ENCODE results near the gene PJA1.

The PJA1 gene

DNA sequence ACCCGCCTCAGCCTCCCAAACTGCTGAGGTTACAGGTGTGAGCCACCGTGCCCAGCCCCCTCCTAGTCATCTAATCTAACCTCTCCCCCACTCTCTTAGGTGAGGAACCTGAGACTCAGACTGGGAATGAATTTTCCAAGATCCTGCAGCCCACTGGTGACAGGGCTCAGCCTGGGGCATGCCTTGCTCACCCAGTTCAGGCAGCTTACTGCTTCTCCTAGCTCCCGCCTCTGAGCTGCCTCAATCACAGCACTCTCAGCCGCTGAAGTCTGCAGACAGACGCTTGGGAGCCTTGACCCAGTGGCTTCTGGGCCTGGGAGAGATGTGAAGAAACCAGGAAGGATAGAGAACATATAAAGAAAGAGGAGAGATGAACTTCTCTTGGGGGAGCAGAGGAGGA, 24.4 kb downstream of the PJA1 start:
- no peak for DNase-seq

DNA sequence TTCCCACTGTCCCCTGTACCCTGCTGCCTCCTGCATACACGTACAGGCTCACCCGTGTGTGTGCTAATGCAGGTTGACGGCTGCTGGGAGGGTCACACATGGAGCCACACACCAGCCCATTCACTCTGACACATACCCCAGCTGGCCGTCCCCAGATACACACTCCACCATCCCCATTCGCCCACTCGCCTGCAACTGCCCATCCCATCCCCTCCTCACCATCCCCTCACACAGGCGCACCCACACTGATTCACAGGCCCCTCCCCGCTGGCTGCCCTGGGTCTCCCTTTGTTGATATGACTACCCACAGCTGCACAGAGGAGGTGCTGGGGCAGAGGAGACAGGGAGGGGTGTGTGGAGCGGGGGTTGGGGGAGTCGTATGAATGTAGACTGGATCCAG, 25.7 kb downstream of the PJA1 start:
- no peak for DNase-seq

DNA sequence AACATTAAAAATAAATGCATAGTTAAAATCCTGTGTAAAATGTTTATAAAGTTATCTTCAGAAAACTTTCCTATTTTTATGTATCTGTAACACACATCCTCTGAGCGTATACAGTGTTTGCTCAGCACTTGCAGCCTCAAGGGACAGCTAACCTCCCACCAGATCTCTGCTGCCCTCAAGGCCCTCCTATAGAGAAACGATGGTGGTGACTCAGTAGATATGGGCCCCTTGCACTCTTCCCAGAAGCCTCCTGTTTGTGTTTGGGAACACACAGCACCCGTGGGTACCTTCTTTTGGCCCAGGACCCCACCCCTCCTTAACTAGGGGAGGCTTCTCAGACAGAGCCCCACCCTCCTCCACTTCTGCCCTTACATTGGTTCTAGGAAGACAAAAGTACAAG, 26.7 kb downstream of the PJA1 start:
- DNase-seq, result no peak

DNA sequence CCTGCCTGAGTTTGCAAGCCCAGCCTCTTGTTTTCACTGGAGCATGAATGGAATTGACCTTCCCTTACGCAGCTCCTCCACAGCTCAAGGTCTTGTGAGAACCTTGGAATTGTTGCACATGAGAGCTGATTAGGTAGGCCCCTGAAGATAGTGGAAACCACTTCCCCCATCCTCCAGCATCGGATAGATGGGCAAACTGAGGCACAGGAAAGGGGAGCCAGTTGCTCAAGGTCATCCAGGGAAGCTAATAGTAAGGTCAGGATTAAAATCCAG, 27.2 kb downstream of the PJA1 start:
- DNase-seq, result no peak

DNA sequence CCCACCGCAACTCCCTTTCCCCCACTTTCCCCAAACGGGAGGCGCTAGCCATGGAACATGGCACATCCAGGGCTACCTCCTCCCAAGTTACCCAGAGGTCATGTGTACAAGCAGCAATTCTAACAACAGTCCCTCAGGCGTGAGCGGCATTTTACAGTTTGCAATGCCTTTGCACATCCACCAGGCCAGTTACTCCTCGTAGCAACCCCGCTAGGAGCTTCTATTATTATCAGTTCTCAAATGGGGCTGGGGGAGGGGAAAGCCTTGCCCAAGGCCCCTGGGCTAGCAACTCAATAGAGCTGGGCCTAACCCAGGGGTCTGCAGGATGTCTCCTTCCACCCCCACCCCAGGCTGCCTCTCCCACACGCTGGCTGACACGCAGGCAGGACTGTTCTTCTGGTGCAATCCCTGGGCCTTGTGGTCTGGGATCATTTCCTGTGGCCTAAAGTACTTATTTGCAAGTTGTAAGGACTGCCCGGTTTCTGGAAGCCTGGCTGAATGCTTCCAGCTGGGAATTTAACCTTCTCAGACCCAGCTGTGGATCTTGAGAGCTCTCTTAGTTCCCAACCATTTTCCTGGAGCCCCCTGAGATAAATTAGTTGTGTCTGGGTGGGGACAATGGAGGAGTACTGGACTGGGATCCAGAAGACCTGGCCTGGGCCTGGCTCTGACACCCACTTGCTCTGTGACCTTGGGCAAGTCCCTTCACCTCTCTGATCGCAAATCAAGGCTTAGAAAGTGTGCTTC, 27.7 kb downstream of the PJA1 start:
- no peak for DNase-seq

DNA sequence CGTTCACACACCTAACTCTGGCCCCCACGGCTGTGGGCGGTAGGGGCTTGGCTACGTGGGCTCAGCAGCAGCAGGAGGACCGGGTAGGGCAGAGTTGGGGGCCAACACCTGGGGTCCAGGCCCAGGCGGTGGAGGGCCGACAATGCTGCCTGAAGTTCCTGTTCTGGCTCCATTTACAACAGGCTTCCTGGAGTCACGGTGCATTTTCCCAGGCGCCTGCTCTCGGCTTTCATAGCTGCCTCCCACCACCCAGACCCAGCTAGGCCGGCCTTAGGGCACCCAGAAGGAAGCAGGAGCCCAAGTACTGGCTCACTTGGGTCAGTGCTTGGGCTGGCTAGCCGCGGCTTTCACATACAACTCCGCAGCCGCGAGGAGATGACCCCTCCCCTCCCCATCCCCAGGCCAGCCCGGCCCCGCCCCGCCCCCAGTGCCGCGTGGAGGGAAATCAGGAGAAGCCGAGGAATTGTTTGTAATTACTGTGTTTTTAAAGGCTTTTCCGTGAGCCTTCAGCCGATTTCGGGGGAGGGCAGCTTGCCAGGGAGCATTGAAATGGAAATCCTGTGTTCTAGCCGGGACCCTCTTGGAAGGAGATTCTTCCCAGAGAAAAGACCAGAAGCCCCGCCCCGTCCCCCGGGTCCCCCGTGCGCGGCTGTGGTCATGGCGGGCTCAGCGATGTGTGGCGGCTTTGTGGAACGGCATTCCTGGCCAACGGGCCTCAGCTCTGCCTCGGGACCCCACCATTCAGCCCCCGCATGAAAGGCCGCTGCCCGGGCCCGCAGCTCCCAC, 28.5 kb downstream of the PJA1 start:
- no peak for DNase-seq

DNA sequence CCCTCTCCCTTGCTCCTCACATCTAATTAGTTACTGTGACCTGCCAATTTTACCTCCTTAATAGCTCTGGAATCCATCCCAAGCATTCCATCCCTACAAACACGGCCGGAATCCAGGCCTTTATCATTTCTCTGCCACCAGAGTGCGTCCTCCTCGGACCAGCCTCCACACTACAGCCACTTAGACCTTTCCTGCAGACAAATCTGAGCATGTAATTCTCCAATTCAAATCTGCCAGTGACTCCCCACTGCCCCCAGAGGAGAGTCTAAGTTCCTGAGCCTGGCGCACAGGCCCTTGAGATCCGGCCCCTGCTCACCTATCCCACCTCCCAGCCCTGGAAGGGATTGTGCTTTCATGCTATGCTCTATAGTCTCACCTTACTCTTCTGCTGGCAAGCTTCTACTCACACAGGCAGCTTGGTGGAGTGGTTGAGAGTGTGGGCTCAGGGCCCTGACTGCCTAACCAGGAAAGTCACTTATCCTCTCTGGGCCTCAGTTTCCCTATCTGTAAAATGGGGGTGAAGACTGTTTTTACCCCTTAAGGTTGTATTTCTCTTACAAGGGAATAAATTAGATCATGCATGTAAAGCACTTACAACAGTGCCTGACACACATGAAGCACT, 31.2 kb downstream of the PJA1 start:
- DNase-seq, result no peak

DNA sequence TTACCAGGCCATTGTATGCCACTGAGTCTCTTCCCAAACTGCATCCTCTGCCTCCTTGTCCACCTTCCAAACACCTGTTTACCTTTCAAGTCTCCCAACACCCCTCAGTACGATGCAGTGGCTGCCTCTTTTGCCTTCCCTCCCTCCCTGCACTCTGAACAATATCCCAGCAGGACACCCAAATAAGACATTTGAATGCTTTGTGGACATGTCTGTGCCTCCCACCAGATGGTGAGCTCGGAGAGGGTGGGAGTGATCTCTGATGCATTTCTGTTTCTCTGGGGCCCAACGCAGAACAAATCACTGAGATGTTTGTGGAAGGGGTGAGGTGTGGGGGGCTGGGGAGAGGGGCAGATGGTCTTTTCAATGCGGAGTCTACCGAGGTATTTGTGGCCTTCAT, 33.4 kb downstream of the PJA1 start:
- no peak for DNase-seq

DNA sequence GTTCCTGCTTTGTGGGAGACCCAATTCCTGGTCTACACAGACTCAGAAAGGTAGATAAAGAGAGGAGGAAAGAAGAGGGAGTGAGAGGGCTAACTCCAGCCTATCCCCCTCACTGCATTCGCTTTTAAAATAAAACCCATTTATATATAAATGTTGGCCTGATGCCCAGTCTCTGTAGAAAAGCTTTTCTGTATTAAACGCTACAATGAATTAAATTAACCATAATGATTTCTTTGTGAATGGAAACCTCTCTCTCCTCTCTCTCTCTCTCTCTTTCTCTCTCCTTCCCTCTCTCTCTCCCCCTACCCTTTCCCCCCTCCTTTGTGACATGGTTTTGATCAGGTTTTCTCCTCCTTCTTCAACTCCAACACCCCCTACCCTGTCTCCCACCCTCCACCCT, 34.8 kb downstream of the PJA1 start:
- DNase-seq, result no peak

DNA sequence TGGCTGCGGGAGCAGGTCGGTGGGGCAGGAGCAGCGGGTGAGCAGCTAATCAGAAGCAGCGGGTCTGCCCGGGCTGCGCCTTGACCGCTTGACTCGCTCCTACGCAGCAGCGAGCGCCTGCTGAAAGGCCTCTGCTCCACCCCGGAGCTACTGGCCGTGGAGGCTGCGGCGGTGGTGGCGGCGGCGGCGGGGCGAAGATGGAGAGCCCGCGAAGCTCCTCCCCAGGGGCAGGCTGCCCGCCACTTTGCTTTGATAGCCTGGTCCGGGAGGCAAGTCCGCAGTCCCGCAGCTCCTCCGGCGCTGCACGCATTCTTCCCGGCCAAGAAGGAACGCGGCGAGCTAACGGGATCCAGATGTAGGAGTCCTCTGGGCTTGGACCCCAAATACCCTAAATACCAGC, 36.7 kb downstream of the PJA1 start:
- DNase-seq, result no peak

DNA sequence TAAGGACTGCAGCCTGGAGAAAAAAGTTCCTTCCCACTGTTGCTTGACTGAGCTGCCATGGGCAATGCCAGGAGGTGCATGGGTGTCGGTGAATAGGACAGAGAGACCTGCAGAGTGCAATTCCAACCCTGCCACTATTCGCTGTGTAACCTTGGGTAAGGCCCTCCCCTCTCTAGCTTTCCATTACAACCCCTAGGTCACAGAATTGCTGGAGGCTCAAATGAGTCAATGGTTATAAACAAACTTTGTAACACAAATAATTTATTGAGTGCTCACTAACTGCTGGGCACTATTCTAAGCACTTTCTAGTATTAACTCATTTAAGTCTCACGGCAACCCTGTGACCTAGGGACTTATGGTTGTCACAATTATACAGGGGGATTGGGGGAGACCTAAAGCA, 37.8 kb downstream of the PJA1 start:
- no peak for DNase-seq

DNA sequence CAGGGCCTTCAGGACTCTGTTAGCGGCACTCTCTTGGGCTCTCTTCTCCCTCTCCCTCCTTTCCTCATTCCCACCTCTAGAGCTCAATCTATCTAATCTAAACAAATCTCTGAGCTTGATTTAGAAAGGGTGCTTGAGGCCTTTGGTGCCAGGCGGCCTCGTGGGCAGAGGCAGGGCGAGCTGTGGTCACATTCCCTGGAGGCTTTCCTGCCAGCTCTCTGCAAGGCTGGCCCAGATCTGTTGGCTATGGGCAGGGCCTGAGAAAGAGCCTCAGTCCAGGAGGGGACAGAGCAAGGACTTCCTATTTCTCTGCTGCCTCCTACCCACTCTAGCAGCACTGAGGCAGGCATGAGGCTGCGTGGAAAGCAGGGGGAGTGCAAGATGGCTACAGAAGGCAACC, 38.6 kb downstream of the PJA1 start:
- no peak for DNase-seq

DNA sequence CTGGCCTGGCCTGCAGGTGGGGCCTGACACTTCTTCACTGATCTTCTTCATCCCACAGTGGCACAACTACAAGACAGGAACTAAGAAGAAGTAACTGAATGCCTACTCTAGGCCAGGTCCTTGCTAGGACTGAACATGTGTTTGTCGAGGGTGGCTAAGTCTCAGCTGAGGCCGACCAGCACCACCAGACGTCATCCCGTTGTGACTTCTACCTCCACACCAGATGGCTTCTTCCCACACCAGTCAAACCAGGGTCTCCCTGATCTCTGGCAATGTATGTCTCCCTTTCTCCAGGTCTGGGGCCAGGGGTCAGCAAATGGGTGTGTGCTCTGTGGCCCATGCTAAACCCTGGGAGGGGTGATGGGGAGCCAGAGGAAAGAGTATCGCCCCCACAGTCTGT, 40.2 kb downstream of the PJA1 start:
- DNase-seq, result no peak

DNA sequence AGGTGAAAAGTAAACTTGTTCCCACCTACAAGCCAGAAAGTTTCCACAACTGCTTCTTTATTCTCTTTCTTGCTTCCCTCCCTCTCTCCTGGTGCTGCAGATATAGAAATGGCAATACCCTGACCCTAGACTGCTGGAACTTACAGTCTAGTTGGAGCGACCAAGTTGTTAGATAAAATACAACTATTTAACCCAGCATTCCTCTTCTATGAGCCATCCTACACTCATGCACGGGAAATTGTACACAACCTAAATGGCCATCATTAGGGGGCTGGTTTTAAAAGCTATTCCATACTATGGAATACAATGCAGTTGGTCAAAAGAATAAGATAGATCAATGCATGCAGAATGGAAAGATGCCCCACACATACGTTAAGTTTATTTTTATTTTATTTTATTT, 41.1 kb downstream of the PJA1 start:
- DNase-seq, result no peak

DNA sequence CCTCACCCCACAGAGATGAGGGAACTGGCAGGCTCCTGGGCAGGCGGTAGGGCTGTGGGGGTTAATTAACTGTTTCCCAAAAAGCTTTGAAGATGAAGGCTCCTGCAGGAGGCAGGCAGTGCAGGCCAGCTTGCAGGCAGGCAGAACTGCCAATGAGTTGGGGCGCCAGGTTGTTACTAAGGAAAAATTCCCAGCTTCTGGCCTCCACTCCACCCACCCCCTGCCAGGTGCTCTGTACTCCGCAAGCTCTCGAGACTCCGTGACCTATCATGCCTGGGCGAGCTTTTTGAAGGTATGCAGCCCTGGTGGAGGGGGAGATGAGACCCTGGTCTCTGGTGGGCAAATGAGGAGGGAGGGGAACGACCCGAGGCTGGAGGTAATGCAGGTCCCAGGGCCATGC, 41.8 kb downstream of the PJA1 start:
- DNase-seq, result no peak

DNA sequence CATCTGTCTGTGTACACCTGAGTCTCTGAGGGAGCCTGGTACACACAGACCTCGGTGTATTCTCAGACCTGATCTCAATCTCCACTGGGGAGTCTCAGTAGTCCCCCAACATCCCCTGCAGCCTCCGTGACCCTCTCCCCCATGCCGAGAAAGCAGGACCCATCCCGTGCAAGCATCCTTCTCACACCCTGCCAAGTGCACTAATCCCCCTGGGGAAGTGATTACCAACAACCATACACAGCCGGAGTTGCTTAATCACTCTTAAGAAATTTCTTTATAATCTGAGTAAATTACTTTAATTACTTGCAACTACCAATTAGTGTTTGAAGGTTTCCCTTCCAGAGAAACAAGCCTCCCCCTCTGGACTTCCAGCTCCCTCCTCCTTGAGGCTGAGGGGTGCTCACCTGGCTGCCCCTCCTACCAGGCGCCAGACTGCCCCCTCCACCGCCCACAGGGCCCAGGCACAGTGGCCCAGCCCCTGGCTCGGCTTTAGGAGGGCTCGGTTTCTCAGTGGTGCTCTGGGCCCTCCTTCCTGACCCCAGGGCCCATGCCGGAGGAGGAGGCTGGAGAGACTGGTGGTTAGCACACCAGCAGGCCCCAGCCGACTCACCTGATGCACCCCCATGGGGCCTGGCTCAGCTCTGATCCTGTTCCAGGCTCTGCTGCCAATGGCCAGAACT, 43.8 kb downstream of the PJA1 start:
- no peak for DNase-seq

DNA sequence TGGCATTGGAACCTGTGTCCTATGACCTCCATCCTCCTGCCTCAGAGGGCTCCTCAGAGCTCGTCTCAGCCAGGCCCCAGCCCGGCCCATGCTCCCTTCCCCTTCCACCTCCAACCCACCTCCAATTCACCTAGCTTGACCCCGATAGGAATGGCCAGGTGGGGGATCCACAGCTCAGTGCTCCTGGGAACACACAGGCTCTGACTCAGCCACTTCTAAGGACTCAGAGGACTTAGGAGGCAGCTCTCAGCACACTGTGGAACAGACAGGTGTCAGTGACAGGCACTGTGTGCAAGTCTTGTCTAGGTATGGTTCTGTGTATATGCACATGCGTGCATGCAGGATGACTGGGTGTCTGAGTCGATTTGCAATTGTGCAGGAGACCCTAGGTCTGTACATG, 44.8 kb downstream of the PJA1 start:
- DNase-seq, result no peak

DNA sequence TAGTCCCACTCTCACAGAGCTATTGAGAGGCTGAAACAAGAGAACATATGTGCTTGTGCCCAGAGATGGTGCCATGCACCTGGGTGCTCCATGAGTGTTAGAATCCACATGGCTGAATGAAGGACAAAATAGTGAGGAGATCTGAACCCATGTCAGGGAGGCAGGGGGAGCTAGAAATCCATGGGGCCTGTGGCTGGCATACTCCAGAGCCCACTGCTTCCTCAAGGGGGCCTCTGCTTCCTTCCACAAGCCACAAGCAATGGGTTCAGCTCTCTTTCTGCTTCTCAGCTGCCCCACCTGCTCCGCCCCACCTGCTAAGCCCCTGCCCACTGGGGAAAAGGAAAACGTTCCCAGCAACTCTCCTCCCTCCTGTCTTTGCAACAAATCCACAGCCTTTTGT, 46.1 kb downstream of the PJA1 start:
- DNase-seq, result no peak

DNA sequence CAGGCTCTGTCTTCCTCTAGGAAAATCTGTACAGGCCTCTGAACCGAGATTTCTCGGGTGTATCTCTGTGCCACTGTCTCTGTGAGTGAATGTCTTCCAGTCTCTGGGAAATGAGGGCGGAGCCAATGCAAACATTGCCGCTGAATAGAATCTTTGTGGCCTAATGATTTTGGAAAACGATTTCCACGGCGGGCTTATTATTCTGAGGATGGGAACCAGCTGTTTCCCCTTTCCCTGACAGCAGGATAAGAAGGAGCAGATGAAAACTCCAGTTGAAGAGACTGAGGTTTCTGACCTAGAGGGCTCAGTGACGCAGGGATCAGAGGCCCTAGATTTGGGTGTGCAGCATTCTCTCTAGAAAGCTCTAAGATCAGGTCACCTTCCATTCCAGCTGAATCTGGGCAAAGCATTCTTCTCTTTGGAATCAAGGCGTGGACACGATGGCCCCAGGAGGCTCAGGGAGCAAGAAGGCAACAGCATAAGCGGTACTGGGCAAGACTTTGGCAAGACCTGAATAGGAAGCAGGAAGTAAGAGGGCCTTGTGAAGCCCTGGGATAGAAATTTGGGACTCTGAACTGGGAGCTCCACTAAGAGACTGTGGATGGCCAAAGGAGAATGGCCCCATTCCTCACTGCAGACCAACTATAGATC, 47.3 kb downstream of the PJA1 start:
- no peak for DNase-seq

DNA sequence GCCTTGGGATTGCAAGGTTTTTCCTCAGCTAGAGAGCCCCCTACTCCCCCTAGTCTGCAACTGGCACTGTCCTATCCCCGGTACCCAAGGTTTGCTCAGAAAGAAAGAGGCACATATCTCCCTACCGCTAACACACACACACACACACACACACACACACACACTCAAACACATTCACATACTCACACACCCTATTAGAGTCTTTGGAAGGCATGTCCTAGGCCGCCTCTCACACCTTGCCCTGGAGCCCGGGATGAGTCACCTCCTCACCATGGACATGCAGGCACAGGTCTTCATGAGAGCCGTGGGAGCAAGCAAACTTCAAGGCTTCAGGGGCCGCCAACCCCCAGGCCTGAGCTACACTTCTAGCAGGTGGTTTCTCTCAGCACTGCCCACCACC, 49.2 kb downstream of the PJA1 start:
- no peak for DNase-seq

DNA sequence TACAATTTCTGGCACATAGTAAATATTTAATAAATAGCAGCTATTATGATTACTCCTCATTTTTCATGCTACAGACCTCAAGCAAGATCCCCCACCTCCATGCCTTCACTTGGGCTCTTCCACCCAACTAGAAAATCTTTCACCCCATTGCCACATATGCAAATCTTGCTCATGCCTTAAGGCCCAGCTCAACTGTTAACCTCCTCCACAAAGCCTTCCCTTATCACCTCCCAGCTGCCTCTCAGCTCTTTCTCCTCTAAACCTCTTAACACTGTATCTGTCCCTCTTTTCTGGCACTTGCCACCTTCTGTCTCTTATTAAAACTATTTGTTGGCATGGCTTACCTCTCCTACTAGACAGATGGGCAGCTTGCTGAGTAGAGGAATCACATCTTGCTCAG, 51.5 kb downstream of the PJA1 start:
- no peak for DNase-seq
